OCI-LY1 (cell line): ENCODE measurements around the gene MFAP3L.

Experiments
- H2AFZ ChIP-seq: fragments of 200-600 bp; sonication (generic), shearing (Covaris generic); 2 replicates; pipeline ENCODE4 v1.6.0; 2014; ENCODE audit warnings: antibody characterized with exemption, mild to moderate bottlenecking, low read length
- H3F3A ChIP-seq: fragments of 200-600 bp; sonication (generic), shearing (Covaris generic); 2 replicates; pipeline ENCODE4 v1.6.0; 2014; ENCODE audit warnings: mild to moderate bottlenecking, antibody characterized with exemption, low read length, moderate library complexity; ENCODE audit not compliant: insufficient read depth
- H3K27ac ChIP-seq: fragments of 200-600 bp; sonication (generic); 2 replicates; pipeline ENCODE4 v1.5.1; 2014; ENCODE audit warnings: low read length, mixed run types, mild to moderate bottlenecking, low read depth; ENCODE audit not compliant: poor library complexity, severe bottlenecking
- H3K27me3 ChIP-seq: fragments of 200-600 bp; sonication (generic); 2 replicates; pipeline ENCODE4 v1.6.0; 2014; ENCODE audit warnings: antibody characterized with exemption, mild to moderate bottlenecking, low read length, moderate library complexity; ENCODE audit not compliant: insufficient read depth
- H3K36me3 ChIP-seq: fragments of 200-600 bp; sonication (generic); 2 replicates; pipeline ENCODE4 v1.6.1; 2014; ENCODE audit warnings: mild to moderate bottlenecking, antibody characterized with exemption, low read length, moderate library complexity, mixed read lengths; ENCODE audit not compliant: insufficient read depth
- H3K4me1 ChIP-seq: fragments of 200-600 bp; sonication (generic); 2 replicates; pipeline ENCODE4 v1.5.1; 2014; ENCODE audit warnings: mild to moderate bottlenecking, low read length, moderate library complexity; ENCODE audit not compliant: insufficient read depth, severe bottlenecking
- H3K4me2 ChIP-seq: fragments of 200-600 bp; sonication (generic), shearing (Covaris generic); 2 replicates; pipeline ENCODE4 v1.6.1; 2014; ENCODE audit warnings: low read length
- H3K4me3 ChIP-seq: fragments of 200-600 bp; sonication (generic); 2 replicates; pipeline ENCODE4 v1.5.1; 2014; ENCODE audit warnings: low read length, low read depth, mild to moderate bottlenecking, mixed read lengths; ENCODE audit not compliant: poor library complexity, severe bottlenecking
- H3K79me2 ChIP-seq: fragments of 200-600 bp; shearing (Covaris generic); 2 replicates; pipeline ENCODE4 v1.6.1; 2016; ENCODE audit warnings: mixed run types, low read length, mixed read lengths; ENCODE audit not compliant: insufficient read depth
- H3K9ac ChIP-seq: fragments of 200-600 bp; sonication (generic), shearing (Covaris generic); 2 replicates; pipeline ENCODE4 v1.6.1; 2014; ENCODE audit warnings: mild to moderate bottlenecking, low read length, mixed read lengths
- H3K9me2 ChIP-seq: fragments of 200-600 bp; sonication (generic), shearing (Covaris generic); 2 replicates; pipeline ENCODE4 v1.6.1; 2014; ENCODE audit warnings: low read depth, mild to moderate bottlenecking, low read length, mixed read lengths
- H3K9me3 ChIP-seq: fragments of 200-600 bp; shearing (Covaris generic); 2 replicates; pipeline ENCODE4 v1.6.1; 2014; ENCODE audit warnings: low read length, mixed read lengths
- H4K20me1 ChIP-seq: fragments of 200-600 bp; sonication (generic), shearing (Covaris generic); 2 replicates; pipeline ENCODE4 v1.6.0; 2016; ENCODE audit warnings: mild to moderate bottlenecking, low read length; ENCODE audit not compliant: insufficient read depth
- EZH2 ChIP-seq: fragments of 200-600 bp; sonication (generic), shearing (Covaris generic); IDR thresholded peaks from 2 replicates; pipeline ENCODE4 v1.8.0; 2017; ENCODE audit warnings: borderline replicate concordance, mixed run types, mild to moderate bottlenecking, antibody characterized with exemption, low read length, moderate library complexity, mixed read lengths
- TF ChIP-seq, protein P1 (sequence below): fragments of 200-600 bp; sonication (generic), shearing (Covaris generic); IDR thresholded peaks from 2 replicates; pipeline ENCODE4 v1.5.1; 2017; ENCODE audit warnings: mild to moderate bottlenecking, antibody characterized with exemption, low read length, moderate library complexity, mixed read lengths

MFAP3L gene

DNA sequence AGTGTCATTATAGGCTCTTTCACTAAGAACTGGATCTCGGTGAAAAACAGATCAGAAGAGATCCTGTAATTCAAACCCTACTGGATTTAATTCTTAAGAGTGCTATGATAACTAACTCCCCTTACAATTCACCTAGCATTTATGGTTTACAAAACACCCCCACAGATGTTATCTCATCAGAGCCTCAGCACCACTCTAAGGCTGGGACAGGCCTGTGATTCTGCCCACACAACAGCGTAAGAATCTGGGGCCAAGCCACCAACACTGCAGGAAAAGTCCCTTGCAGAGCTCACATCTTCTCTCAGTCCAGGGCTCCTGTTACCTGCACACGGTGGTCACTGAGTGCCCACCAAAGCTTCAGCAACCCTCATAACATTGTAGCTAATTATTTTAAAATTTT lies 8.9 kb downstream of the MFAP3L start:
- H3K9me3 ChIP-seq, result no peaks in the 10 kb centered on the region
- no peak overlapping the region for H3K4me2 ChIP-seq
- no peak overlapping the region for H3K27ac ChIP-seq
- no peaks in the 10 kb centered on the region for H3F3A ChIP-seq
- H3K9ac ChIP-seq, result no peak overlapping the region
- no peaks in the 10 kb centered on the region for H3K36me3 ChIP-seq
- no peaks in the 10 kb centered on the region for H3K79me2 ChIP-seq
- no peak for TF ChIP-seq EZH2
- TF ChIP-seq, protein P1, sequence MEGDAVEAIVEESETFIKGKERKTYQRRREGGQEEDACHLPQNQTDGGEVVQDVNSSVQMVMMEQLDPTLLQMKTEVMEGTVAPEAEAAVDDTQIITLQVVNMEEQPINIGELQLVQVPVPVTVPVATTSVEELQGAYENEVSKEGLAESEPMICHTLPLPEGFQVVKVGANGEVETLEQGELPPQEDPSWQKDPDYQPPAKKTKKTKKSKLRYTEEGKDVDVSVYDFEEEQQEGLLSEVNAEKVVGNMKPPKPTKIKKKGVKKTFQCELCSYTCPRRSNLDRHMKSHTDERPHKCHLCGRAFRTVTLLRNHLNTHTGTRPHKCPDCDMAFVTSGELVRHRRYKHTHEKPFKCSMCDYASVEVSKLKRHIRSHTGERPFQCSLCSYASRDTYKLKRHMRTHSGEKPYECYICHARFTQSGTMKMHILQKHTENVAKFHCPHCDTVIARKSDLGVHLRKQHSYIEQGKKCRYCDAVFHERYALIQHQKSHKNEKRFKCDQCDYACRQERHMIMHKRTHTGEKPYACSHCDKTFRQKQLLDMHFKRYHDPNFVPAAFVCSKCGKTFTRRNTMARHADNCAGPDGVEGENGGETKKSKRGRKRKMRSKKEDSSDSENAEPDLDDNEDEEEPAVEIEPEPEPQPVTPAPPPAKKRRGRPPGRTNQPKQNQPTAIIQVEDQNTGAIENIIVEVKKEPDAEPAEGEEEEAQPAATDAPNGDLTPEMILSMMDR, result no peak
- H3K27me3 ChIP-seq, result no peaks in the 10 kb centered on the region
- H4K20me1 ChIP-seq, result no peaks in the 10 kb centered on the region
- no peak overlapping the region for H3K4me3 ChIP-seq
- H3K4me1 ChIP-seq, result no peaks in the 10 kb centered on the region
- no peak overlapping the region for H2AFZ ChIP-seq
- no peaks in the 10 kb centered on the region for H3K9me2 ChIP-seq

DNA sequence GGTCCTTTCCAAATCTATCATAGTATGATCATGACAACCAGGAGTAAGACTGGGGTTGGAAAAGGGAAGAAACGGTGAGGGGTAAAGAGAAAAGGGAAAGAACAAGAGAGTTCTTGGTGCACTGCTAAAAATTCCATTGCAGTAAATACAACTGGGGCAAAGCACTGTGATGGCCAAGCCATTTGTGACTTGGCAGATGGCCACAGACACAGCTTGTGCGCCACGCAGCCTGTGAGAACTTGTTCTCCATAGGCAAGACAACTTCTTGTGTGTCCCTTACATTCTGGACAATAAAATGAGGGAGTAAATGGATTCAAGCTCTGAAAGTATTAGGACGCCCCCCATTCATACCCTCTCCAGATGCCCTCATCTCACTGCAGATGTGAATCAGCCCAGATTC lies 10.9 kb downstream of the MFAP3L start:
- TF ChIP-seq, protein P1, result no peak
- TF ChIP-seq EZH2, result no peak
- H3K27me3 ChIP-seq, result no peaks in the 10 kb centered on the region
- no peak overlapping the region for H3K4me3 ChIP-seq
- no peaks in the 10 kb centered on the region for H3K79me2 ChIP-seq
- H3K36me3 ChIP-seq, result no peaks in the 10 kb centered on the region
- H4K20me1 ChIP-seq, result no peaks in the 10 kb centered on the region
- no peaks in the 10 kb centered on the region for H3K9me2 ChIP-seq
- no peaks in the 10 kb centered on the region for H3K9me3 ChIP-seq
- H3K9ac ChIP-seq, result no peak overlapping the region
- no peak overlapping the region for H3K27ac ChIP-seq
- H3K4me1 ChIP-seq, result no peaks in the 10 kb centered on the region
- H2AFZ ChIP-seq, result no peak overlapping the region
- H3K4me2 ChIP-seq, result no peak overlapping the region
- H3F3A ChIP-seq, result no peaks in the 10 kb centered on the region

DNA sequence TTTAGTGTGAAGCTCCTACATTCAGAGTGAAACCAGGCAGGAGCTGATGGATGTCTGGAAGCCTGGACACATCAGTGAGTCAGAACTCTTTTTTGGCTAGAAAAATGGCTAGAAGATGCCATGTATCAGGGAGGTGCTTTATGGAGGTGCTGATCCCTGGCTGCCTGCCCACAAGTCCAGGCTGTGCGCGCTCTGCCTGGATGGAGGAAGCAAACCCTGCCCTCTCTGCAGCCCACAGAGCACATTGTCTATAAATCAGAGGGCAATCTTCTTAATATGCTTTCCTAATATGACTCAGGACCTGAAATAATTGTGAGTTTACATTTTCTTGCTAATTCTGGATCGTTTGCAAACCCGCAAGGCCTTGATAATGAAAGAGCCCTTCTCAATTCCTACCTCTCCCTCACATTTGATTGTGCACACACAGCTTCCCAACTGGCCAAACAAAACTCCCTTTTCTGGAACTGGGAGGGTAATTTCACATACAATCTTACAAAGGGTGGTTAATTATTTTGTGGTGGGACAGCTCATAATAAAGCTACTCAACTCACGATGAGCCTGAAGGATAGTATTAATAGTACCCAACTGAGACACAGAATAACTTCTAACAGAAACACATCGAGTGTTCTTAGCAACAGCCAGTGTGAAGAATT lies 11.7 kb downstream of the MFAP3L start:
- Histone ChIP-seq H3K4me2 (no peak overlapping the region), H3K9me3 (no peaks in the 10 kb centered on the region), H3K79me2 (no peaks in the 10 kb centered on the region), H3K4me1 (no peaks in the 10 kb centered on the region), H3K9ac (no peak overlapping the region), H3K27me3 (no peaks in the 10 kb centered on the region), H3K4me3 (no peak overlapping the region), H4K20me1 (no peaks in the 10 kb centered on the region), H3K9me2 (no peaks in the 10 kb centered on the region), H3F3A (no peaks in the 10 kb centered on the region), H3K27ac (no peak overlapping the region), H3K36me3 (no peaks in the 10 kb centered on the region), H2AFZ (no peak overlapping the region)
- no peak for TF ChIP-seq EZH2
- TF ChIP-seq, protein P1, result no peak
